Gastrocnemius medialis (tissue), 4 donors: ENCODE measurements around the gene TMEM116. TPM values are rescaled to one million over a fixed set of nuclear protein-coding genes. Genes with fewer than 3 reads are reported as not detected.
"Not testable (repeated sequence)": the region's sequence is repeated elsewhere in the genome, so short reads cannot be mapped to it uniquely, and the experiment has no call there.

Source experiments
- ATAC-seq, 2 donors: fragments of 150-250 bp; one replicate each; pipeline ENCODE4 v1.9.1; 2016
- DNase-seq, 2 donors: peaks; one replicate each; pipeline ENCODE4 v3.0.0-alpha.2; 2019
- H3K27ac ChIP-seq, 4 donors: fragments of 200-600 bp; sonication (generic); 1 replicate in 1 of 4; 2 replicates in 3 of 4; pipeline ENCODE4 v1.5.1; 2016 to 2018; ENCODE audit warnings: mild to moderate bottlenecking in 2 of 4, moderate library complexity in 1 of 4
- H3K27me3 ChIP-seq, 3 donors: fragments of 200-600 bp; sonication (generic) in 2 of 3; 1 replicate in 1 of 3; 2 replicates in 2 of 3; pipeline versions ENCODE4 v1.5.1 to v1.6.0; 2016 to 2019; ENCODE audit warnings: mild to moderate bottlenecking in 1 of 3, moderate library complexity in 1 of 3
- H3K36me3 ChIP-seq, 2 donors: fragments of 200-600 bp; sonication (generic) in 1 of 2; one replicate each; pipeline ENCODE4 v1.5.1; 2017 to 2018
- H3K4me1 ChIP-seq, 2 donors: fragments of 200-600 bp; sonication (generic) in 1 of 2; one replicate each; pipeline ENCODE4 v1.5.1; 2016 to 2017; ENCODE audit warnings: mild to moderate bottlenecking in 2 of 2
- H3K4me3 ChIP-seq, 4 donors: fragments of 200-600 bp; sonication (generic) in 3 of 4; 1 replicate in 1 of 4; 2 replicates in 3 of 4; pipeline ENCODE4 v1.5.1; 2016 to 2019; ENCODE audit warnings: mild to moderate bottlenecking in 2 of 4
- H3K9me3 ChIP-seq, 3 donors: fragments of 200-600 bp; sonication (generic) in 2 of 3; 1 replicate in 1 of 3; 2 replicates in 2 of 3; pipeline ENCODE4 v1.5.1; 2016 to 2019
- POLR2A ChIP-seq, 2 donors: fragments of 450-650 bp; IDR thresholded peaks; one replicate each; pipeline ENCODE4 v1.6.1; 2017; ENCODE audit warnings: antibody characterized with exemption in 2 of 2, mild to moderate bottlenecking in 2 of 2, moderate library complexity in 2 of 2
- in situ Hi-C, 4 donors: fragments of 200-750 bp; cut with MboI; loops; one replicate each; pipeline versions ENCODE4 v1.15.0 to v1.8.0; 2017; ENCODE audit warnings: low sequenced_read_pairs in 4 of 4
- intact Hi-C: fragments of 100-400 bp; cut with DNase I; formaldehyde crosslinking; loops from one replicate; pipeline ENCODE4 v1.15.1; 2023; ENCODE audit warnings: low total_unique reads
- total RNA-seq, 4 donors: library from RNA; depleted of rRNA; stranded (reverse); fragments of >200 nt; gene quantifications; one replicate each; pipeline versions ENCODE4 v1.1.0 to v1.2.3, GENCODE V29; 2016
- TF ChIP-seq, protein P1 (sequence below), 5 experiments: fragments of 450-650 bp in 3 of 5; fragments of 200-600 bp in 2 of 5; sonication (generic) in 2 of 5; IDR thresholded peaks in 4 of 5; conservative IDR thresholded peaks in 1 of 5; 1 replicate in 4 of 5; 2 replicates in 1 of 5; pipeline ENCODE4 v1.5.1; 2016 to 2019; ENCODE audit warnings: antibody characterized with exemption in 5 of 5, mild to moderate bottlenecking in 3 of 5, moderate library complexity in 3 of 5

TMEM116 gene
- total RNA-seq, 4 donors from 2014 or later = 1.9 to 8.5 (median 4.3) TPM

DNA sequence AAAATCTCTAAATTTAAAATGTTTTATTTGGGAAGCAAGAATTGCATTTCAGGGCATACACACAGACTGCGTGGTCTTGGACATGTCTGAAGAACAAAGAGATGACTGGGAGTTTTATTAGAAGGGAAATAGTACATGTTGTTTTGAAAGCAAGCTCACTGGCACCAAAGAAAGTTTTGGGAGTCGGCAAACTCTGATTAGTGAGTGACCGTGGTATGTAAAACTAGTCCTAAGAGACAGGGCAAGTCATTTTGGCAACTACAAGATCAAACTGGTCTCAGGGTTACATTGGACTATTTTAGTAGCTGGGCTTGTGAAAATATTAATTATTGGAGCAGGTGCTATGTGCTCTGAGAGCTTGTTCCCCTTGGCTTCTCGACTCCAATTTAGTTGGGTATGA is 14.9 kb downstream of the TMEM116 start:
- no peak for TF ChIP-seq POLR2A (IDR thresholded peaks at IDR 0.05)
- TF ChIP-seq, protein P1, sequence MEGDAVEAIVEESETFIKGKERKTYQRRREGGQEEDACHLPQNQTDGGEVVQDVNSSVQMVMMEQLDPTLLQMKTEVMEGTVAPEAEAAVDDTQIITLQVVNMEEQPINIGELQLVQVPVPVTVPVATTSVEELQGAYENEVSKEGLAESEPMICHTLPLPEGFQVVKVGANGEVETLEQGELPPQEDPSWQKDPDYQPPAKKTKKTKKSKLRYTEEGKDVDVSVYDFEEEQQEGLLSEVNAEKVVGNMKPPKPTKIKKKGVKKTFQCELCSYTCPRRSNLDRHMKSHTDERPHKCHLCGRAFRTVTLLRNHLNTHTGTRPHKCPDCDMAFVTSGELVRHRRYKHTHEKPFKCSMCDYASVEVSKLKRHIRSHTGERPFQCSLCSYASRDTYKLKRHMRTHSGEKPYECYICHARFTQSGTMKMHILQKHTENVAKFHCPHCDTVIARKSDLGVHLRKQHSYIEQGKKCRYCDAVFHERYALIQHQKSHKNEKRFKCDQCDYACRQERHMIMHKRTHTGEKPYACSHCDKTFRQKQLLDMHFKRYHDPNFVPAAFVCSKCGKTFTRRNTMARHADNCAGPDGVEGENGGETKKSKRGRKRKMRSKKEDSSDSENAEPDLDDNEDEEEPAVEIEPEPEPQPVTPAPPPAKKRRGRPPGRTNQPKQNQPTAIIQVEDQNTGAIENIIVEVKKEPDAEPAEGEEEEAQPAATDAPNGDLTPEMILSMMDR (IDR thresholded peaks at IDR 0.05 in 4 of 5, conservative IDR thresholded peaks at IDR 0.05 in 1 of 5) = no peak
- H3K27me3 ChIP-seq = no peaks in the 10 kb centered on the region
- peaks cover 0 to 3% of the 10 kb centered on the region in 2 donors for H3K4me1 ChIP-seq
- intact Hi-C loops = no loop called here
- no peak overlapping the region for H3K4me3 ChIP-seq
- H3K9me3 ChIP-seq = no peaks in the 10 kb centered on the region
- no peak for ATAC-seq
- peak overlapping the region in 1 of 4 donors; percentile 43 for H3K27ac ChIP-seq
- in situ Hi-C loops = no loop called here
- no peaks in the 10 kb centered on the region for H3K36me3 ChIP-seq
- no peak for DNase-seq

DNA sequence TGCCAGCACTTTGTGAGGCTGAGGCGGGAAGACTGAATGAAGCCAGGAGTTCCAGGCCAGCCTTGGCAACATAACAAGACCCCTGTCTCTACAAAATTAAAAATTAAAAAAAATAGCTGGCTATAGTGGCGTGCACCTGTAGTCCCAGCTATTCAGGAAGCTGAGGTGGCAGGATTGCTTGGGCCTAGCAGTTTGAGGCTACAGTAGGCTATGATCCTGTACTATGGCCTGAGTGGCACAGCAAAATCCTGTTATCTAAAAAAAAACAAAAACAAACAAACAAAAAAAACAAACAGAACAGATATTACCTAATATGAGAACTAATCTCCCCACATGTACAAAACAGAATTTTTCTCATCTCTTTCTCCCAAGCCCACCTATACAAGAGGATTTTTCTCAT is 15.7 kb downstream of the TMEM116 start:
- TF ChIP-seq, protein P1 (IDR thresholded peaks at IDR 0.05 in 4 of 5, conservative IDR thresholded peaks at IDR 0.05 in 1 of 5) = no peak
- no peak for TF ChIP-seq POLR2A (IDR thresholded peaks at IDR 0.05)
- DNase-seq (no peak), ATAC-seq (no peak)
- H3K4me1 ChIP-seq = peaks cover 0 to 3% of the 10 kb centered on the region in 2 donors
- intact Hi-C loops (no loop called here), in situ Hi-C loops (no loop called here)
- no peaks in the 10 kb centered on the region for H3K36me3 ChIP-seq
- H3K27ac ChIP-seq = no peak overlapping the region
- no peaks in the 10 kb centered on the region for H3K27me3 ChIP-seq
- no peaks in the 10 kb centered on the region for H3K9me3 ChIP-seq
- H3K4me3 ChIP-seq = no peak overlapping the region

DNA sequence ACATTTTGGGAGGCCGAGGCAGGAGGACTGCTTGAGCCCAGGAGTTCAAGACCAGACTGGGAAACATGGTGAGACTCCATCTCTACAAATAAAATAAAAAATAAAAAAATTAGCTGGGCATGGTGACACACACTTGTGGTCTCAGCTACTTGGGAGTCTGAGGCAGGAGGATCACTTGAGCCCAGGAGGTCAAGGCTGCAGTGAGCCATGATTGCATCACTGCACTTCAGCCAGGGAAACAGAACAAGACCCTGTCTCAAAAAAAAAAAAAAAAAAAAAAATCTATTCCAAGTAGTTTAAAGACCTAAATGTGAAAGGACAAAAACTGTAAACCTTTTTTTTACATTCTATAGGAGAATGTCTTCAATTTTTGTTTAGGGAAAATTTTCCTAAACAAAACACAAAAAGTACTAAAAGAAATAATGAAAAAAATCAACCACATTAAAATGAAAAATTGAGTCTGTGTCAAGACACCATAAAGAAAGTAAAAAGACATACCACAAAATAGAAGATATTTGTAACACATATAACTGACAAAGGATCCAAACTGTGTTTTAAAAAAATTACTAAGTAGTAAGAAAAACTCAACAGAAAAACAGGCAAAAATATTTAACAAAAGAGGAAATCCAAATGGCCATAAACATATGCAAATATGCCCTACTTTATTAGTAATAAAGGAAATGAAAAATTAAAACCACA is 17.0 kb downstream of the TMEM116 start:
- peaks cover 0 to 3% of the 10 kb centered on the region in 2 donors for H3K4me1 ChIP-seq

DNA sequence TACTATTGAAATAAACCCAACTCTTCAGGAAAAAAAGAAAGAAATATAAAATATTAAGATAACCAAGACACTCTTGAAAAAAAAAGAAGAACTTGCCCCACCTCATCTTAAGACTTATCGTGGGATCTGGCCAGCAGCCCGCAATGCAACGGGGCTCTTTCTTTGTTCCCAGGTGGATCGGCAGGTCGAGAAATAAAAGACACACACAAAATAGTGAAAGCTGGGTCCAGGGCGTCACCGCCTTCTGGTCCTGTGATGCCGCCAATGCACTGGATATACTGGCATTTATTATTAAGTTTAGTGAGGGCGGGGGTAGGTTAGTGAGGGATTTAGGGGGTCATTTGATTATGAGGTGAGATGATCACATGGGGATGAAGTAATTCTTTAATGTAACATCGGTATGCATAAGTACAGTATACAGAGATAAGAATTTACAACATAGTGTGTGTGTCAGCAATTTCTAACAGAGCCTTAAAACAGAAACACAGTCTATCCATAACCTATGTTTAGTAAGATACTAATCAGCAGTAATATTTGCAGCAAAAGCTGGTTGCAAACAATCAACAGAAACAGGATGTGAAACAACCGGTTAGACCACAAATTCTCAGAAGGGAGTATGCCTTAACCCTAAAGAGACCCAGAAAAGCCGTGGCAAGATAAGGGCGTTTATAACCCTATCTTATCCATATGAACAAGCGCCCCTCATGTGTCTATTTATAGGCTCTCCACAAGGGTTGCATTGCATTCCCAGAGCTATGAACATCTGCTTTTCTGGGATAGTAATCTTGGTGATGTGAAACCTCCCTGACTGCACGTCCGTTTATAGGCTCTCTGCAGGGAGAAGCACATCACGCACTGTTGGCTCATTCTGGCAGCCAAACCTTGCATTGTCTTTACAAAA is 18.5 kb downstream of the TMEM116 start:
- ATAC-seq, H3K4me1 ChIP-seq, H3K9me3 ChIP-seq, H3K27me3 ChIP-seq, H3K4me3 ChIP-seq, H3K36me3 ChIP-seq, in situ Hi-C loops, DNase-seq, intact Hi-C loops, H3K27ac ChIP-seq: not testable (repeated sequence)

More for the DNA sequence above, 17.0 kb downstream of the TMEM116 start:
- no peak for TF ChIP-seq POLR2A (IDR thresholded peaks at IDR 0.05)
- TF ChIP-seq, protein P1 (IDR thresholded peaks at IDR 0.05 in 4 of 5, conservative IDR thresholded peaks at IDR 0.05 in 1 of 5) = no peak
- H3K9me3 ChIP-seq = no peaks in the 10 kb centered on the region
- DNase-seq (no peak), ATAC-seq (no peak)
- H3K4me3 ChIP-seq = no peak overlapping the region
- H3K36me3 ChIP-seq = no peaks in the 10 kb centered on the region
- no peak overlapping the region for H3K27ac ChIP-seq
- in situ Hi-C loops (no loop called here), intact Hi-C loops (no loop called here)
- H3K27me3 ChIP-seq = no peaks in the 10 kb centered on the region
